HEK293 (cell line): Measurements from ENCODE around the gene LOXL1.
A peak's percentile ranks its signal among the peaks of the same experiment; 100 is the strongest.

Experiments
- HOXD13 ChIP-seq: sonication (generic); formaldehyde crosslinking; IDR thresholded peaks from 2 replicates; pipeline ENCODE4 v1.8.0; 2022; ENCODE audit warnings: missing genetic modification reagents, borderline replicate concordance
- MZF1 ChIP-seq: fragments of 450-650 bp; formaldehyde crosslinking; IDR thresholded peaks from 2 replicates; pipeline ENCODE4 v1.5.1; 2017; ENCODE audit warnings: missing biosample characterization, missing genetic modification characterization, borderline replicate concordance
- PRDM2 ChIP-seq: fragments of 450-650 bp; formaldehyde crosslinking; IDR thresholded peaks from 2 replicates; pipeline ENCODE4 v1.5.1; 2016; ENCODE audit warnings: missing biosample characterization, missing genetic modification characterization, borderline replicate concordance
- REPIN1 ChIP-seq: fragments of 450-650 bp; formaldehyde crosslinking; IDR thresholded peaks from 2 replicates; pipeline ENCODE4 v1.5.1; 2017; ENCODE audit warnings: missing biosample characterization, missing genetic modification characterization, low read depth
- SCRT1 ChIP-seq: fragments of 450-650 bp; formaldehyde crosslinking; IDR thresholded peaks from 2 replicates; pipeline ENCODE4 v1.5.1; 2016; ENCODE audit warnings: missing biosample characterization, missing genetic modification characterization, borderline replicate concordance
- SCRT2 ChIP-seq: fragments of 450-650 bp; formaldehyde crosslinking; IDR thresholded peaks from 2 replicates; pipeline ENCODE4 v1.5.1; 2016; ENCODE audit warnings: missing biosample characterization, missing genetic modification characterization
- ZBTB1 ChIP-seq: fragments of 450-650 bp; formaldehyde crosslinking; IDR thresholded peaks from 2 replicates; pipeline ENCODE4 v1.5.1; 2016; ENCODE audit warnings: missing biosample characterization, missing genetic modification characterization
- ZBTB21 ChIP-seq: fragments of 450-650 bp; formaldehyde crosslinking; IDR thresholded peaks from 2 replicates; pipeline ENCODE4 v1.5.1; 2017; ENCODE audit warnings: missing biosample characterization, missing genetic modification characterization
- ZBTB49 ChIP-seq: fragments of 450-650 bp; formaldehyde crosslinking; IDR thresholded peaks from 2 replicates; pipeline ENCODE4 v1.5.1; 2016; ENCODE audit warnings: missing biosample characterization, missing genetic modification characterization, low read depth
- ZBTB6 ChIP-seq: fragments of 450-650 bp; formaldehyde crosslinking; IDR thresholded peaks from 2 replicates; pipeline ENCODE4 v1.5.1; 2017; ENCODE audit warnings: missing biosample characterization, missing genetic modification characterization
- ZBTB8A ChIP-seq: fragments of 450-650 bp; formaldehyde crosslinking; IDR thresholded peaks from 2 replicates; pipeline ENCODE4 v1.5.1; 2016; ENCODE audit warnings: missing biosample characterization, missing genetic modification characterization
- ZEB2 ChIP-seq: fragments of 450-650 bp; formaldehyde crosslinking; IDR thresholded peaks from 2 replicates; pipeline ENCODE4 v1.5.1; 2016; ENCODE audit warnings: missing biosample characterization, missing genetic modification characterization
- ZNF148 ChIP-seq: fragments of 450-650 bp; formaldehyde crosslinking; IDR thresholded peaks from 2 replicates; pipeline ENCODE4 v1.5.0; 2017; ENCODE audit warnings: missing biosample characterization, missing genetic modification characterization, borderline replicate concordance
- ZNF157 ChIP-seq: fragments of 450-650 bp; formaldehyde crosslinking; IDR thresholded peaks from 2 replicates; pipeline ENCODE4 v1.5.1; 2016; ENCODE audit warnings: missing biosample characterization, missing genetic modification characterization
- ZNF24 ChIP-seq: fragments of 450-650 bp; formaldehyde crosslinking; IDR thresholded peaks from 2 replicates; pipeline ENCODE4 v1.5.1; 2016; ENCODE audit warnings: missing biosample characterization, missing genetic modification characterization
- ZNF292 ChIP-seq: fragments of 450-650 bp; formaldehyde crosslinking; IDR thresholded peaks from 2 replicates; pipeline ENCODE4 v1.5.1; 2016; ENCODE audit warnings: low read depth, missing biosample characterization, missing genetic modification characterization, borderline replicate concordance
- ZNF416 ChIP-seq: fragments of 450-650 bp; formaldehyde crosslinking; IDR thresholded peaks from 2 replicates; pipeline ENCODE4 v1.5.1; 2016; ENCODE audit warnings: missing biosample characterization, missing genetic modification characterization
- ZNF501 ChIP-seq: fragments of 450-650 bp; formaldehyde crosslinking; IDR thresholded peaks from 2 replicates; pipeline ENCODE4 v1.5.1; 2016; ENCODE audit warnings: missing biosample characterization, missing genetic modification characterization
- ZNF510 ChIP-seq: fragments of 450-650 bp; formaldehyde crosslinking; IDR thresholded peaks from 2 replicates; pipeline ENCODE4 v1.5.1; 2018; ENCODE audit warnings: mild to moderate bottlenecking, missing genetic modification characterization, missing biosample characterization; ENCODE audit not compliant: insufficient replicate concordance
- ZNF561 ChIP-seq: fragments of 450-650 bp; IDR thresholded peaks from 2 replicates; pipeline ENCODE4 v1.5.1; 2018; ENCODE audit warnings: missing biosample characterization, missing genetic modification characterization, borderline replicate concordance
- ZNF585B ChIP-seq: fragments of 450-650 bp; formaldehyde crosslinking; IDR thresholded peaks from 2 replicates; pipeline ENCODE4 v1.5.1; 2016; ENCODE audit warnings: missing biosample characterization, missing genetic modification characterization
- ZNF670 ChIP-seq: fragments of 450-650 bp; formaldehyde crosslinking; IDR thresholded peaks from 2 replicates; pipeline ENCODE4 v1.5.1; 2016; ENCODE audit warnings: missing biosample characterization, missing genetic modification characterization, low read depth
- ZNF704 ChIP-seq: fragments of 450-650 bp; formaldehyde crosslinking; IDR thresholded peaks from 2 replicates; pipeline ENCODE4 v1.5.1; 2016; ENCODE audit warnings: missing biosample characterization, missing genetic modification characterization
- ZNF785 ChIP-seq: fragments of 450-650 bp; formaldehyde crosslinking; IDR thresholded peaks from 2 replicates; pipeline ENCODE4 v1.5.1; 2016; ENCODE audit warnings: missing biosample characterization, missing genetic modification characterization
- ZSCAN16 ChIP-seq: fragments of 450-650 bp; formaldehyde crosslinking; IDR thresholded peaks from 2 replicates; pipeline ENCODE4 v1.5.1; 2016; ENCODE audit warnings: missing biosample characterization, missing genetic modification characterization
- ZSCAN30 ChIP-seq: fragments of 450-650 bp; IDR thresholded peaks from 2 replicates; pipeline ENCODE4 v1.5.1; 2018; ENCODE audit warnings: missing biosample characterization, mild to moderate bottlenecking, missing genetic modification characterization, moderate library complexity

Gene LOXL1

GRCh38 chr15:73941044-73941443 is 14.8 kb downstream of the LOXL1 start (continued):
- no peak for TF ChIP-seq ZBTB8A (tag by site-specific recombination)
- no peak for TF ChIP-seq ZNF785 (tag by site-specific recombination)
- TF ChIP-seq ZNF157, result no peak
- no peak for TF ChIP-seq ZSCAN16 (tag by site-specific recombination)
- TF ChIP-seq ZBTB21, result no peak
- no peak for TF ChIP-seq ZNF704 (tag by site-specific recombination)
- TF ChIP-seq ZNF24 (tag by site-specific recombination), result peak; percentile 55; the same call in 1 of the 2 replicates
- TF ChIP-seq ZSCAN30 (tag by site-specific recombination), result no peak
- no peak for TF ChIP-seq ZBTB6 (tag by site-specific recombination)
- no peak for TF ChIP-seq ZNF292
- TF ChIP-seq REPIN1, result no peak
- TF ChIP-seq ZNF148 (tag by site-specific recombination), result no peak
- TF ChIP-seq ZNF510 (tag by site-specific recombination), result no peak
- TF ChIP-seq ZNF416 (tag by site-specific recombination), result no peak
- no peak for TF ChIP-seq ZNF670 (tag by site-specific recombination)
- TF ChIP-seq ZEB2 (tag by site-specific recombination), result no peak
- TF ChIP-seq ZBTB1 (tag by site-specific recombination), result no peak
- no peak for TF ChIP-seq SCRT1 (tag by site-specific recombination)
- TF ChIP-seq ZBTB49, result no peak
- no peak for TF ChIP-seq SCRT2 (tag by site-specific recombination)
- TF ChIP-seq ZNF561, result no peak
- TF ChIP-seq ZNF501 (tag by site-specific recombination), result no peak
- no peak for TF ChIP-seq PRDM2 (tag by site-specific recombination)
- no peak for TF ChIP-seq HOXD13 (CRISPR knock-in tag)
- TF ChIP-seq ZNF585B, result no peak
- TF ChIP-seq MZF1, result no peak
